ENCODE measurements around the gene ADAMTS15. TPM values are rescaled to one million over a fixed set of nuclear protein-coding genes. Genes with fewer than 3 reads are reported as not detected.

The ADAMTS15 gene
- total RNA-seq, 1 donor: 4.3 TPM

GRCh38 chr11:130428316-130429119 is 19.9 kb upstream of the ADAMTS15 start, which contains the start of gene ADAMTS8:
Gene ADAMTS8 (minus strand): TSS chr11:130428609. CDS start chr11:130428286, 323 bp downstream.
- Histone ChIP-seq H3K36me3 (ENCODE audit: insufficient read depth, low read length) (no peaks in the 10 kb centered on the region), H3K4me3 (ENCODE audit: insufficient read depth, low read length) (peak within 1 kb of the TSS; percentile 57), H4K20me1 (ENCODE audit: insufficient read depth, low read length) (peaks cover 6% of the 10 kb centered on the region), H3K27me3 (ENCODE audit: insufficient read depth, low read length) (peaks cover 66% of the 10 kb centered on the region), H3K4me1 (ENCODE audit: insufficient read depth, low read length) (peaks cover 14% of the 10 kb centered on the region), H3K9me3 (ENCODE audit: low read depth, low read length) (no peaks in the 10 kb centered on the region), H3K79me2 (ENCODE audit: insufficient read depth, low read length) (no peaks in the 10 kb centered on the region), H3K27ac (ENCODE audit: low read depth, low read length) (no peak within 1 kb of the TSS), H2AFZ (ENCODE audit: low read length) (peak within 1 kb of the TSS; percentile 29), H3K4me2 (ENCODE audit: insufficient read depth, low read length) (peak within 1 kb of the TSS; percentile 72)
- peak; percentile 89 for DNase-seq (ENCODE audit: insufficient read length, low spot score, missing footprints)
- no peak for TF ChIP-seq CTCF (IDR thresholded peaks at IDR 0.05; ENCODE audit: extremely low read depth, low read depth, low read length)

- Histone ChIP-seq H3K79me2 (ENCODE audit: insufficient read depth, low read length) (no peaks in the 10 kb centered on the region), H3K27ac (ENCODE audit: low read depth, low read length) (no peak overlapping the region), H3K4me1 (ENCODE audit: insufficient read depth, low read length) (peaks cover 14% of the 10 kb centered on the region), H3K36me3 (ENCODE audit: insufficient read depth, low read length) (no peaks in the 10 kb centered on the region), H4K20me1 (ENCODE audit: insufficient read depth, low read length) (peaks cover 6% of the 10 kb centered on the region), H3K4me3 (ENCODE audit: insufficient read depth, low read length) (peak overlapping the region; percentile 57), H3K4me2 (ENCODE audit: insufficient read depth, low read length) (no peak overlapping the region), H2AFZ (ENCODE audit: low read length) (no peak overlapping the region), H3K27me3 (ENCODE audit: insufficient read depth, low read length) (peaks cover 59% of the 10 kb centered on the region), H3K9me3 (ENCODE audit: low read depth, low read length) (no peaks in the 10 kb centered on the region)
- TF ChIP-seq CTCF (IDR thresholded peaks at IDR 0.05; ENCODE audit: extremely low read depth, low read depth, low read length): no peak
- DNase-seq (ENCODE audit: insufficient read length, low spot score, missing footprints): peak; percentile 73
Observed at GRCh38 chr11:130429120-130429681, 19.2 kb upstream of the ADAMTS15 start.

GRCh38 chr11:130429983-130430382 is 18.5 kb upstream of the ADAMTS15 start:
- no peak for TF ChIP-seq CTCF (IDR thresholded peaks at IDR 0.05; ENCODE audit: extremely low read depth, low read depth, low read length)
- Histone ChIP-seq H2AFZ (ENCODE audit: low read length) (no peak overlapping the region), H4K20me1 (ENCODE audit: insufficient read depth, low read length) (peaks cover 6% of the 10 kb centered on the region), H3K4me3 (ENCODE audit: insufficient read depth, low read length) (no peak overlapping the region), H3K4me2 (ENCODE audit: insufficient read depth, low read length) (no peak overlapping the region), H3K27ac (ENCODE audit: low read depth, low read length) (no peak overlapping the region), H3K9me3 (ENCODE audit: low read depth, low read length) (no peaks in the 10 kb centered on the region), H3K79me2 (ENCODE audit: insufficient read depth, low read length) (no peaks in the 10 kb centered on the region), H3K27me3 (ENCODE audit: insufficient read depth, low read length) (peaks cover 52% of the 10 kb centered on the region), H3K4me1 (ENCODE audit: insufficient read depth, low read length) (peaks cover 14% of the 10 kb centered on the region), H3K36me3 (ENCODE audit: insufficient read depth, low read length) (no peaks in the 10 kb centered on the region)
- DNase-seq (ENCODE audit: insufficient read length, low spot score, missing footprints): peak; percentile 4

GRCh38 chr11:130431331-130431773 is 17.1 kb upstream of the ADAMTS15 start:
- no peak overlapping the region for H2AFZ ChIP-seq (ENCODE audit: low read length)
- peaks cover 6% of the 10 kb centered on the region for H4K20me1 ChIP-seq (ENCODE audit: insufficient read depth, low read length)
- H3K27me3 ChIP-seq (ENCODE audit: insufficient read depth, low read length): peaks cover 40% of the 10 kb centered on the region
- H3K79me2 ChIP-seq (ENCODE audit: insufficient read depth, low read length): no peaks in the 10 kb centered on the region
- H3K4me3 ChIP-seq (ENCODE audit: insufficient read depth, low read length): peak overlapping the region; percentile 37
- no peaks in the 10 kb centered on the region for H3K9me3 ChIP-seq (ENCODE audit: low read depth, low read length)
- peaks cover 25% of the 10 kb centered on the region for H3K4me1 ChIP-seq (ENCODE audit: insufficient read depth, low read length)
- TF ChIP-seq CTCF (IDR thresholded peaks at IDR 0.05; ENCODE audit: extremely low read depth, low read depth, low read length): peak; percentile 70
- H3K36me3 ChIP-seq (ENCODE audit: insufficient read depth, low read length): no peaks in the 10 kb centered on the region
- no peak overlapping the region for H3K27ac ChIP-seq (ENCODE audit: low read depth, low read length)
- peak overlapping the region; percentile 74 for H3K4me2 ChIP-seq (ENCODE audit: insufficient read depth, low read length)
- DNase-seq (ENCODE audit: insufficient read length, low spot score, missing footprints): peak; percentile 96

Measured in osteoblast (primary cell).